Measurements from ENCODE around the gene CDX2.

The CDX2 gene

GRCh38 chr13:27922883-27923612 lies 46.1 kb downstream of the CDX2 start:
- no peak overlapping the region for H3K4me3 ChIP-seq (ENCODE audit: low read depth, low read length)
- TF ChIP-seq, protein P1, sequence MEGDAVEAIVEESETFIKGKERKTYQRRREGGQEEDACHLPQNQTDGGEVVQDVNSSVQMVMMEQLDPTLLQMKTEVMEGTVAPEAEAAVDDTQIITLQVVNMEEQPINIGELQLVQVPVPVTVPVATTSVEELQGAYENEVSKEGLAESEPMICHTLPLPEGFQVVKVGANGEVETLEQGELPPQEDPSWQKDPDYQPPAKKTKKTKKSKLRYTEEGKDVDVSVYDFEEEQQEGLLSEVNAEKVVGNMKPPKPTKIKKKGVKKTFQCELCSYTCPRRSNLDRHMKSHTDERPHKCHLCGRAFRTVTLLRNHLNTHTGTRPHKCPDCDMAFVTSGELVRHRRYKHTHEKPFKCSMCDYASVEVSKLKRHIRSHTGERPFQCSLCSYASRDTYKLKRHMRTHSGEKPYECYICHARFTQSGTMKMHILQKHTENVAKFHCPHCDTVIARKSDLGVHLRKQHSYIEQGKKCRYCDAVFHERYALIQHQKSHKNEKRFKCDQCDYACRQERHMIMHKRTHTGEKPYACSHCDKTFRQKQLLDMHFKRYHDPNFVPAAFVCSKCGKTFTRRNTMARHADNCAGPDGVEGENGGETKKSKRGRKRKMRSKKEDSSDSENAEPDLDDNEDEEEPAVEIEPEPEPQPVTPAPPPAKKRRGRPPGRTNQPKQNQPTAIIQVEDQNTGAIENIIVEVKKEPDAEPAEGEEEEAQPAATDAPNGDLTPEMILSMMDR (IDR thresholded peaks at IDR 0.05; ENCODE audit: borderline replicate concordance, insufficient read depth, low read depth, low read length) = no peak

GRCh38 chr13:27921961-27922882 lies 46.9 kb downstream of the CDX2 start:
- TF ChIP-seq, protein P1 (IDR thresholded peaks at IDR 0.05; ENCODE audit: borderline replicate concordance, insufficient read depth, low read depth, low read length) = no peak

DNA sequence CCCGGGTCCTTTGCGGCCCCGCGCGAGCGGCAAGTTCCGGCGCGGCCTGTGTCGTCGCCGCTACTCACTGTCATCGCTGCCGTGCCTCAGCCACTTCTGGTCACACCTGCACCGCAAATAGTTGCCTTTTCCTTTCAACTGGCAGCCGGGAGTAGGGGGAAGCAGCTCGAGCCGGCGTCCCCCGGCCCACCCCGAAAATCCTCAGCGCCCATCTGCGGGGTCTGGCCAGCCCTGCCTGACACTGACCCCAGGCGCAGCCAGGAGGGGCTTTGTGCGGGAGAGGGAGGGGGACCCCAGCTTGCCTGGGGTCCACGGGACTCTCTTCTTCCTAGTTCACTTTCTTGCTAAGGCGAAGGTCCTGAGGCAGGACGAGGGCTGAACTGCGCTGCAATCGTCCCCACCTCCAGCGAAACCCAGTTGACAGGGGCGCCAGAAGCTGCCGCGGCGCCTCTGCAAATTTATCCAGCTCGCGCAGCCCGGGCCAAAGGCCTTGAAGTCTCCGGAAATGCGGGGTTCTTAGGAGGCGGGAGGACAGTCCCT lies 47.6 kb downstream of the CDX2 start:
- TF ChIP-seq, protein P1 (IDR thresholded peaks at IDR 0.05; ENCODE audit: borderline replicate concordance, insufficient read depth, low read depth, low read length) = no peak
- peak overlapping the region; percentile 39 for H3K4me3 ChIP-seq (ENCODE audit: low read depth, low read length)

More at GRCh38 chr13:27921961-27922882, 46.9 kb downstream of the CDX2 start:
- no peak overlapping the region for H3K4me3 ChIP-seq (ENCODE audit: low read depth, low read length)

DNA sequence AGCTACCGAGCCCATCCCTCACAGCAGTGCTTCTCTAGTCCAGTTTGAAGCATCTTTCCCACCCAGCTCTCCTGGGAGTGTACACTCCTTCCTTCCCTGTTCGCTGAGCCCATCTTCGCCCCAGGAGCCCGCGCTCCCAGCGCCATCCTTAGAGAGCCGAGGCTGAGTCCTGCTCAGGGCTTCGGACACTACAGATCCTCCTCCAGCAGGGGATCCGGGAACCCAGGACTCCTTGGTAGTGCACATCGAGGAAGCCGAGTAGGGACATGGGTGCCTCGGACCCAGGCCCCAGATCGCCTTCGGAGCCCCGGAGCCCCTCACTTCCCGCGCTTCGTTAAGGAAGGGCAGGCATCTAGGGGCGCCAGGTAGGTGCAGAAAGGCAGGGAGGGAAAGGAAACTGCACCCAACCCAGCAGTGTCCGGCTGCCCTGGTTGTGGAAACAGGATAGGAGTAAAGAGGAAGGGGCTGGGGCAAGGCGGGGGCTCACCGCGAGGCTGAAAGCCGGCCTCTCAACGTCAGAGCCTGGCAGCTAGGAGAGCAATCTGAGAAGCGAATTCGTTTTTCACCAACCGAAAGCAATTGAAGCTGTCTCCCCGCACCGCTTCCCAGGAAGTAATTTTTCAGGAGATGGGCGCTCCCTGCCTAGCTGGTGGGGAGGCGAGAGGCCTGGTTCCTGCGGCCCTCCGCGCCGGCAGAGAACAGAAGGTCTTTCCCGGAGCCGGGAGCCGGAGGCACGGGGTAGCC lies 48.3 kb downstream of the CDX2 start:
- H3K4me3 ChIP-seq (ENCODE audit: low read depth, low read length) = peak overlapping the region; percentile 39
- TF ChIP-seq, protein P1 (IDR thresholded peaks at IDR 0.05; ENCODE audit: borderline replicate concordance, insufficient read depth, low read depth, low read length) = no peak

DNA sequence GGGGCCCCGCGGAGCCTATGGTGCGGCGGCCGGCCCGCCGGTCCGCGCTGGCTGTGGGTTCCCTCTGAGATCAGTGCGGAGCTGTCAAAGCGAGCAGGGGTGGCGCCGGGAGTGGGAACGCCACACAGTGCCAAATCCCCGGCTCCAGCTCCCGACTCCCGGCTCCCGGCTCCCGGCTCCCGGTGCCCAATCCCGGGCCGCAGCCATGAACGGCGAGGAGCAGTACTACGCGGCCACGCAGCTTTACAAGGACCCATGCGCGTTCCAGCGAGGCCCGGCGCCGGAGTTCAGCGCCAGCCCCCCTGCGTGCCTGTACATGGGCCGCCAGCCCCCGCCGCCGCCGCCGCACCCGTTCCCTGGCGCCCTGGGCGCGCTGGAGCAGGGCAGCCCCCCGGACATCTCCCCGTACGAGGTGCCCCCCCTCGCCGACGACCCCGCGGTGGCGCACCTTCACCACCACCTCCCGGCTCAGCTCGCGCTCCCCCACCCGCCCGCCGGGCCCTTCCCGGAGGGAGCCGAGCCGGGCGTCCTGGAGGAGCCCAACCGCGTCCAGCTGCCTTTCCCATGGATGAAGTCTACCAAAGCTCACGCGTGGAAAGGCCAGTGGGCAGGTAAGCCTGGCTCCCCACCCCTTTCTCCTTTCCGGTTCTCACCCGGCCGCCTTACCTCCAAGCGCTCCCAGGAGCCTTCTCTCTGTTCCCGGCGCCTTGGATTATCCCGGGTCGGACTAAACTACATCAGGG lies 49.0 kb downstream of the CDX2 start, which contains the start of gene PDX1:
Gene PDX1, plus strand, starts transcription at position 67 of the 743 bp plus-strand sequence. Its CDS starts 139 bp downstream, at position 206.
- TF ChIP-seq, protein P1 (IDR thresholded peaks at IDR 0.05; ENCODE audit: borderline replicate concordance, insufficient read depth, low read depth, low read length) = no peak
- H3K4me3 ChIP-seq (ENCODE audit: low read depth, low read length) = no peak within 1 kb of the TSS

GRCh38 chr13:27919659-27919933 lies 49.5 kb downstream of the CDX2 start:
- TF ChIP-seq, protein P1 (IDR thresholded peaks at IDR 0.05; ENCODE audit: borderline replicate concordance, insufficient read depth, low read depth, low read length) = no peak
- H3K4me3 ChIP-seq (ENCODE audit: low read depth, low read length) = no peak overlapping the region
